H9 (cell line): ENCODE measurements around the gene RAB40AL. TPM values are rescaled to one million over a fixed set of nuclear protein-coding genes. Genes with fewer than 3 reads are reported as not detected.

Source experiments
- DNase-seq: peaks from one replicate; pipeline ENCODE4 v3.0.0-alpha.2; 2017
- H2AFZ ChIP-seq: one replicate; pipeline ENCODE4 v1.6.1; 2013; ENCODE audit warnings: mild to moderate bottlenecking, low read length, control low read depth, moderate library complexity
- H2AK5ac ChIP-seq: 2 replicates; pipeline ENCODE4 v1.6.1; 2013; ENCODE audit warnings: low read length, control low read depth, mixed read lengths; ENCODE audit not compliant: insufficient read length
- H2BK120ac ChIP-seq: one replicate; pipeline ENCODE4 v1.6.1; 2013; ENCODE audit warnings: low read depth, mild to moderate bottlenecking, low read length, control low read depth, inconsistent platforms; ENCODE audit not compliant: poor library complexity, severe bottlenecking
- H2BK12ac ChIP-seq: 2 replicates; pipeline ENCODE4 v1.6.1; 2013; ENCODE audit warnings: low read length, control low read depth, mixed read lengths, low read depth; ENCODE audit not compliant: insufficient read length
- H2BK15ac ChIP-seq: 2 replicates; pipeline ENCODE4 v1.6.1; 2013; ENCODE audit warnings: low read depth, low read length, control low read depth
- H2BK20ac ChIP-seq: one replicate; pipeline ENCODE4 v1.6.1; 2013; ENCODE audit warnings: low read depth, mild to moderate bottlenecking, low read length, control low read depth, inconsistent platforms; ENCODE audit not compliant: poor library complexity, severe bottlenecking
- H2BK5ac ChIP-seq: 2 replicates; pipeline ENCODE4 v1.6.1; 2013; ENCODE audit warnings: low read length, control low read depth, mixed read lengths; ENCODE audit not compliant: insufficient read length
- H3K14ac ChIP-seq: 2 replicates; pipeline ENCODE4 v1.6.1; 2013; ENCODE audit warnings: low read length, control low read depth; ENCODE audit not compliant: insufficient read depth
- H3K18ac ChIP-seq: 2 replicates; pipeline ENCODE4 v1.6.1; 2013; ENCODE audit warnings: low read depth, mild to moderate bottlenecking, mixed read lengths, low read length, control low read depth; ENCODE audit not compliant: insufficient read length
- H3K23ac ChIP-seq: 2 replicates; pipeline ENCODE4 v1.6.1; 2013; ENCODE audit warnings: low read length, control low read depth, mixed read lengths, low read depth; ENCODE audit not compliant: insufficient read length
- H3K23me2 ChIP-seq: 2 replicates; pipeline ENCODE4 v1.6.1; 2013; ENCODE audit warnings: low read depth, mild to moderate bottlenecking, mixed read lengths, low read length, control low read depth; ENCODE audit not compliant: insufficient read length, poor library complexity, severe bottlenecking
- H3K27ac ChIP-seq: 2 replicates; pipeline ENCODE4 v1.5.1; 2013; ENCODE audit warnings: low read length, control low read depth, mixed read lengths, low read depth; ENCODE audit not compliant: insufficient read length
- H3K27me3 ChIP-seq: 2 replicates; pipeline ENCODE4 v1.6.1; 2013; ENCODE audit warnings: low read length, control low read depth, inconsistent platforms; ENCODE audit not compliant: insufficient read depth
- H3K4ac ChIP-seq: 2 replicates; pipeline ENCODE4 v1.6.1; 2013; ENCODE audit warnings: low read depth, mild to moderate bottlenecking, control low read depth, inconsistent platforms, low read length, moderate library complexity
- H3K4me1 ChIP-seq: 2 replicates; pipeline ENCODE4 v1.6.1; 2013; ENCODE audit warnings: low read length, control low read depth, inconsistent platforms; ENCODE audit not compliant: insufficient read depth
- H3K4me2 ChIP-seq: 2 replicates; pipeline ENCODE4 v1.6.1; 2013; ENCODE audit warnings: low read length, control low read depth, mixed read lengths; ENCODE audit not compliant: insufficient read length, insufficient read depth
- H3K56ac ChIP-seq: 2 replicates; pipeline ENCODE4 v1.6.1; 2013; ENCODE audit warnings: low read depth, mild to moderate bottlenecking, mixed read lengths, low read length, control low read depth; ENCODE audit not compliant: insufficient read length
- H3K79me1 ChIP-seq: 2 replicates; pipeline ENCODE4 v1.6.1; 2013; ENCODE audit warnings: low read depth, mild to moderate bottlenecking, moderate library complexity, low read length, control low read depth, inconsistent platforms; ENCODE audit not compliant: insufficient read depth, poor library complexity, severe bottlenecking
- H3K79me2 ChIP-seq: 2 replicates; pipeline ENCODE4 v1.6.1; 2013; ENCODE audit warnings: low read length, control low read depth, inconsistent platforms; ENCODE audit not compliant: insufficient read depth
- H3K9ac ChIP-seq: 2 replicates; pipeline ENCODE4 v1.6.1; 2013; ENCODE audit warnings: low read length, control low read depth, mixed read lengths; ENCODE audit not compliant: insufficient read length; ENCODE audit errors: extremely low read depth
- H3K9me3 ChIP-seq: one replicate; pipeline ENCODE4 v1.6.1; 2013; ENCODE audit warnings: low read depth, low read length, inconsistent platforms; ENCODE audit not compliant: control insufficient read depth
- H3T11ph ChIP-seq: one replicate; pipeline ENCODE4 v1.6.1; 2013; ENCODE audit warnings: mild to moderate bottlenecking, low read length, control low read depth, inconsistent platforms
- H4K20me1 ChIP-seq: one replicate; pipeline ENCODE4 v1.6.1; 2013; ENCODE audit not compliant: control insufficient read depth, insufficient read length, insufficient read depth
- H4K5ac ChIP-seq: 2 replicates; pipeline ENCODE4 v1.6.1; 2013; ENCODE audit warnings: low read depth, mild to moderate bottlenecking, mixed read lengths, low read length, control low read depth; ENCODE audit not compliant: insufficient read length
- H4K8ac ChIP-seq: replicated peaks from 2 replicates; pipeline ENCODE4 v1.6.1; 2013; ENCODE audit warnings: low read length, control low read depth, mixed read lengths, low read depth; ENCODE audit not compliant: insufficient read length
- H4K91ac ChIP-seq: 2 replicates; pipeline ENCODE4 v1.6.1; 2013; ENCODE audit warnings: low read depth, mild to moderate bottlenecking, moderate library complexity, mixed read lengths, low read length, control low read depth; ENCODE audit not compliant: insufficient read length
- H3K27ac Mint-ChIP-seq, 3 experiments: 2 replicates in 2 of 3; 3 replicates in 1 of 3; pipeline ENCODE4 v1.8.0; 2020 to 2021; ENCODE audit warnings: mixed read lengths in 3 of 3, mild to moderate bottlenecking in 1 of 3, moderate library complexity in 1 of 3
- H3K27me3 Mint-ChIP-seq: 2 replicates; pipeline ENCODE4 v1.8.0; 2021; ENCODE audit warnings: low read depth, mild to moderate bottlenecking, moderate library complexity, mixed read lengths
- H3K36me3 Mint-ChIP-seq, 3 experiments: 2 replicates in 2 of 3; 3 replicates in 1 of 3; pipeline ENCODE4 v1.8.0; 2020 to 2021; ENCODE audit warnings: low read depth in 3 of 3, mixed read lengths in 3 of 3; ENCODE audit not compliant: insufficient read depth in 1 of 3
- H3K4me1 Mint-ChIP-seq, 2 experiments: 2 replicates each; pipeline ENCODE4 v1.8.0; 2020; ENCODE audit warnings: mixed read lengths in 2 of 2
- H3K4me3 Mint-ChIP-seq, 2 experiments: 2 replicates in 1 of 2; 3 replicates in 1 of 2; pipeline ENCODE4 v1.8.0; 2020 to 2021; ENCODE audit warnings: mild to moderate bottlenecking in 2 of 2, mixed read lengths in 2 of 2, moderate library complexity in 1 of 2
- H3K9me3 Mint-ChIP-seq, 2 experiments: 2 replicates in 1 of 2; 3 replicates in 1 of 2; pipeline ENCODE4 v1.8.0; 2020; ENCODE audit warnings: mild to moderate bottlenecking in 2 of 2, mixed read lengths in 2 of 2, moderate library complexity in 1 of 2
- CTCF ChIP-seq: fragments of 200-600 bp; sonication (generic); conservative IDR thresholded peaks from 3 replicates; pipeline ENCODE4 v1.8.0; 2021; ENCODE audit warnings: antibody characterized with exemption, mild to moderate bottlenecking
- total RNA-seq: library from RNA; stranded (reverse); gene quantifications from 2 replicates; pipeline ENCODE4 v1.2.1, GENCODE V29; 2021

The RAB40AL gene
- total RNA-seq, 1 experiment from 2014 or later = not detected

- Histone ChIP-seq H4K91ac (no peak overlapping the region), H3K4ac (no peak overlapping the region), H2BK5ac (no peak overlapping the region), H3K27me3 (no peaks in the 10 kb centered on the region), H3K79me1 (no peaks in the 10 kb centered on the region), H4K8ac (no peak overlapping the region), H2BK15ac (no peak overlapping the region), H3K4me1 (no peaks in the 10 kb centered on the region), H3K18ac (no peak overlapping the region), H4K20me1 (no peaks in the 10 kb centered on the region), H3K27ac (no peak overlapping the region), H2AFZ (no peak overlapping the region), H2BK120ac (no peak overlapping the region), H3K79me2 (no peaks in the 10 kb centered on the region), H3K4me2 (no peak overlapping the region), H3K56ac (no peak overlapping the region), H3K9ac (no peak overlapping the region), H2BK20ac (no peak overlapping the region), H2AK5ac (no peak overlapping the region), H3K23ac (no peak overlapping the region), H3K23me2 (no peaks in the 10 kb centered on the region), H3K9me3 (peaks cover 21% of the 10 kb centered on the region), H3K14ac (no peak overlapping the region), H4K5ac (no peak overlapping the region), H2BK12ac (no peak overlapping the region), H3T11ph (no peak overlapping the region)
- Mint-ChIP-seq H3K36me3 (peaks cover 4 to 13% (median 13%) of the 10 kb centered on the region in 3 experiments; a peak in 6 of 7 replicates), H3K27me3 (no peaks in the 10 kb centered on the region), H3K4me1 (0 out of 4 replicates have a peak, but pooled peaks cover 0 to 2% of the 10 kb centered on the region in 2 experiments), H3K4me3 (no peak overlapping the region), H3K27ac (no peak overlapping the region), H3K9me3 (peaks cover 44 to 64% of the 10 kb centered on the region in 2 experiments)
- TF ChIP-seq CTCF = no peak
- no peak for DNase-seq
Observed at GRCh38 chrX:102902355-102902754, 34.7 kb upstream of the RAB40AL start.
